Activated naive CD4-positive, alpha-beta T cell treated with anti-CD3 and anti-CD28 coated beads, Interleukin-2, amount 50 U/mL, for 24 hours (primary cell): ENCODE measurements around the gene CEP192.

Experiments
- H3K27ac Mint-ChIP-seq: one replicate; pipeline ENCODE4 v1.8.0; 2021; ENCODE audit warnings: mild to moderate bottlenecking, mixed read lengths
- H3K27me3 Mint-ChIP-seq: one replicate; pipeline ENCODE4 v1.8.0; 2021; ENCODE audit warnings: mixed read lengths
- H3K36me3 Mint-ChIP-seq: one replicate; pipeline ENCODE4 v1.8.0; 2021; ENCODE audit warnings: mixed read lengths
- H3K4me1 Mint-ChIP-seq: one replicate; pipeline ENCODE4 v1.8.0; 2021; ENCODE audit warnings: mixed read lengths
- H3K4me3 Mint-ChIP-seq: one replicate; pipeline ENCODE4 v1.8.0; 2021; ENCODE audit warnings: mild to moderate bottlenecking, mixed read lengths
- H3K9me3 Mint-ChIP-seq: one replicate; pipeline ENCODE4 v1.8.0; 2021; ENCODE audit warnings: mixed read lengths

Gene CEP192

GRCh38 chr18:13165636-13166423, 174.7 kb downstream of the CEP192 start:
- no peak overlapping the region for H3K4me3 Mint-ChIP-seq
- H3K27ac Mint-ChIP-seq: no peak overlapping the region
- peaks cover 2% of the 10 kb centered on the region for H3K36me3 Mint-ChIP-seq
- peaks cover 5% of the 10 kb centered on the region for H3K9me3 Mint-ChIP-seq
- no peaks in the 10 kb centered on the region for H3K27me3 Mint-ChIP-seq
- H3K4me1 Mint-ChIP-seq: no peaks in the 10 kb centered on the region

GRCh38 chr18:13173578-13174145, 182.5 kb downstream of the CEP192 start:
- H3K27me3 Mint-ChIP-seq: no peaks in the 10 kb centered on the region
- H3K27ac Mint-ChIP-seq: no peak overlapping the region
- H3K4me1 Mint-ChIP-seq: no peaks in the 10 kb centered on the region
- H3K9me3 Mint-ChIP-seq: no peaks in the 10 kb centered on the region
- H3K4me3 Mint-ChIP-seq: no peak overlapping the region
- no peaks in the 10 kb centered on the region for H3K36me3 Mint-ChIP-seq
